Pancreas (tissue), 10 donors: Measurements from ENCODE around the gene TRPC4AP. TPM values are rescaled to one million over a fixed set of nuclear protein-coding genes. Genes with fewer than 3 reads are reported as not detected.

Experiments
- ATAC-seq, 4 donors: fragments of 200-7000 bp; cut with Tn5 transposase; one replicate each; pipeline versions ENCODE4 v1.8.0 to v1.9.1; 2020; ENCODE audit warnings: mild to moderate bottlenecking in 4 of 4, moderate library complexity in 4 of 4
- DNase-seq, 6 donors: peaks; one replicate each; pipeline ENCODE4 v3.0.0-alpha.2; 2020
- FAIRE-seq: peaks from 2 replicates; lab custom pipeline; 2012; peaks lifted over from hg19 to GRCh38; lab: Jason Lieb, UNC
- H3K27ac ChIP-seq, 4 donors: fragments of 200-600 bp; sonication (generic); 1 replicate in 3 of 4; 2 replicates in 1 of 4; pipeline versions ENCODE4 v1.5.0 to v1.8.0; 2020
- H3K27me3 ChIP-seq, 4 donors: fragments of 200-600 bp; one replicate each; pipeline ENCODE4 v1.8.0; 2021
- H3K36me3 ChIP-seq, 3 donors: fragments of 200-600 bp; sonication (generic) in 1 of 3; one replicate each; pipeline versions ENCODE4 v1.5.0 to v1.8.0; 2020 to 2021
- H3K4me1 ChIP-seq, 3 donors: fragments of 200-600 bp; one replicate each; pipeline ENCODE4 v1.8.0; 2021
- H3K4me3 ChIP-seq, 4 donors: fragments of 200-600 bp; sonication (generic) in 2 of 4; one replicate each; pipeline versions ENCODE4 v1.5.0 to v1.8.0; 2020 to 2021
- H3K9me3 ChIP-seq, 4 donors: fragments of 200-600 bp; one replicate each; pipeline ENCODE4 v1.8.0; 2021
- WGBS, 2 donors: extraction: QIAGEN DNeasy Blood & Tissue Kit; methylation state at CpG; one replicate each; pipeline ENCODE4 v1.1.7; 2013; 5-methylcytosine and 5-hydroxymethylcytosine counted together
- intact Hi-C, 3 donors: fragments of 100-400 bp; cut with DNase I; formaldehyde crosslinking; loops; one replicate each; pipeline versions ENCODE4 v1.11.1 to v1.14.2; 2022
- polyA plus RNA-seq, 2 donors: library from polyadenylated mRNA; stranded (reverse); fragments of 200-250 nt; gene quantifications; one replicate each; pipeline ENCODE4 v1.2.3, GENCODE V29; 2013
- total RNA-seq, 6 donors: library from RNA; stranded (reverse); fragmentation: NEBNext Ultra II Directional in 4 of 6; extraction: Animal tissue kit (Norgen Biotek cat#: 25700) in 4 of 6; gene quantifications; one replicate each; pipeline versions ENCODE4 v1.2.1 to v1.2.4, GENCODE V29; 2021 to 2023
- TF ChIP-seq, protein P1 (sequence below), 4 donors: fragments of 200-600 bp; sonication (generic) in 3 of 4; IDR thresholded peaks; one replicate each; pipeline versions ENCODE4 v1.5.0 to v1.8.0; 2021; ENCODE audit warnings: antibody characterized with exemption in 4 of 4
- donor health status: healthy with polysubstance abuse.
- donor health status: DM: no; HTN: no; CAD: no; lungs with moderate emphysema.
- donor health status: DM: no; HTN: no; CAD: no.
- donor health status: control.
- donor health status: control.
- donor health status: Bipolar disorder and iron deficiency.
- donor health status: DM: yes; HTN: yes; CAD: no.
- donor health status: DM: no; HTN: no; CAD: no.
- donor health status: DM: no; HTN: no; CAD: no.
- donor health status: DM: yes; HTN: yes; CAD: no.

TRPC4AP gene
- total and polyA plus RNA-seq, 8 donors, result 30.7 to 43.1 (median 34.0) TPM

DNA sequence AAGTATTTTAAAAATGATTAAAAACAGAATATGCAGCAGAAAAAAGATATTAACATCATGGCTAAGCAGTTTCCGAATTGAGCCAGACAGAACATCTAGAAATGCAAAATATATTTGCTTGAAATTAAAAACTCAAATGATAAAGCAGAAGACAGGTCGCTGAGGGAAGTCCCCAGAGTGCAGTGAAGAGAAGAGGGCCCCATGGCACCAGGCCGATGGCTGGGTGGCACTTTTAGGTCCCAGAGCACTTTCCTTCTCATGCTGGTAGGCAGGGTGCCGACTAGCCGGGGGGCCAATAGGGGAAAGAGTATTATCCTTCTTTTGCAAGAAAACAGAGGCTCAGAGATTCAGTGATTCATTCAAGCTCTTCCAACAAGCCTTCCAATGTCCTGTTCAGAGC lies 78.1 kb downstream of the TRPC4AP start:
- ATAC-seq, result no peak
- DNase-seq, result no peak
- intact Hi-C loops, result no loop called here
- no peaks in the 10 kb centered on the region for H3K27me3 ChIP-seq
- TF ChIP-seq, protein P1, sequence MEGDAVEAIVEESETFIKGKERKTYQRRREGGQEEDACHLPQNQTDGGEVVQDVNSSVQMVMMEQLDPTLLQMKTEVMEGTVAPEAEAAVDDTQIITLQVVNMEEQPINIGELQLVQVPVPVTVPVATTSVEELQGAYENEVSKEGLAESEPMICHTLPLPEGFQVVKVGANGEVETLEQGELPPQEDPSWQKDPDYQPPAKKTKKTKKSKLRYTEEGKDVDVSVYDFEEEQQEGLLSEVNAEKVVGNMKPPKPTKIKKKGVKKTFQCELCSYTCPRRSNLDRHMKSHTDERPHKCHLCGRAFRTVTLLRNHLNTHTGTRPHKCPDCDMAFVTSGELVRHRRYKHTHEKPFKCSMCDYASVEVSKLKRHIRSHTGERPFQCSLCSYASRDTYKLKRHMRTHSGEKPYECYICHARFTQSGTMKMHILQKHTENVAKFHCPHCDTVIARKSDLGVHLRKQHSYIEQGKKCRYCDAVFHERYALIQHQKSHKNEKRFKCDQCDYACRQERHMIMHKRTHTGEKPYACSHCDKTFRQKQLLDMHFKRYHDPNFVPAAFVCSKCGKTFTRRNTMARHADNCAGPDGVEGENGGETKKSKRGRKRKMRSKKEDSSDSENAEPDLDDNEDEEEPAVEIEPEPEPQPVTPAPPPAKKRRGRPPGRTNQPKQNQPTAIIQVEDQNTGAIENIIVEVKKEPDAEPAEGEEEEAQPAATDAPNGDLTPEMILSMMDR (IDR thresholded peaks at IDR 0.05), result no peak
- no peaks in the 10 kb centered on the region for H3K4me1 ChIP-seq
- no peaks in the 10 kb centered on the region for H3K9me3 ChIP-seq
- no peak for FAIRE-seq
- H3K36me3 ChIP-seq, result peaks cover 5 to 64% (median 12%) of the 10 kb centered on the region in 3 donors
- no peak overlapping the region for H3K27ac ChIP-seq
- no peak overlapping the region for H3K4me3 ChIP-seq
- 93 to 96% methylated on average over 5 of the region's 5 CpGs for WGBS, 2 donors

DNA sequence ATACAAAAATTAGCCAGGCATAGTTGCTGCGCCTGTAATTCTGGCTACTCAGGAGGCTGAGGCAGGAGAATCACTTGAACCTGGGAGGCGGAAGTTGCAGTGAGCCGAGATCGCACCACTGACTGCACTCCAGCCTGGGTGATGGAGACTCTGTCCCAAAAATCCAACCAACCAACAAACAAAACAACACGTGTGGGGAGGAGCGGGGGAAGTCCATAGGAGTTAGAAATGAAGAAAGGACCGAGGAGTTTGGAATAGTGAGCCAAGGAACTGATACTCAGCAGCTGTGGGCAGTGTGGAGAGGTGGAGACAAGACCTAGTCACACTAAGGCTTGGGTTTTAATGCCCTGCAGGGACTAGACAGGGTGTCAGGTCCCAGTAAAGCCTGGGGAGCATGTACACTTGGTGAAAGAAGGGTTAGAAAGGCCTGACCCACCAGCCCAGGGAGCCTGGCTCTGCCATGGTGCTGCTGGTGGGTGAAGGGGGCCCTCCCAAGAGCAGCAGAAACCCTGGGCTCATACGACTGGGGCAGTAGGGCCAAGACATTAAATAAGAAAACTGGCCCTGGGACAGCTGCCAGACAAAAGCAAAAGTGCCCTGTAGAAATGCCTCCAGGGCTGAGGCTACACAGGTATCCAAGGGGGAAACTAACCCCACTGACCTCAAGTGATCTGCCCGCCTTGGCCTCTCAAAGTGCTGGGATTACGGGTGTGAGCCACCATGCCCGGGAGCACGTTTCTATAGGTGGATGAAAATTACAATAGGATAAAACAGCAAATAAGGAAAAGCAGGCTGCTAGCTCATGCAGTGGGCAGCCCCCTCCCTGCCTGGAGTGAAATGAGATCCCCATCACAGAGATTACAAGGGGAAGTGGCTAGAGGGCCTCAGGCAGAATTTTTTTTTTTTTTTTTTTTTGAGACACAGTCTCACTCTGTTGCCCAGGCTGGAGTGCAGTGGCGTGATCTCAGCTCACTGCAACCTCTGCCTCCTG lies 78.9 kb downstream of the TRPC4AP start:
- ATAC-seq (no peak), FAIRE-seq (no peak), DNase-seq (no peak)
- 90 to 96% methylated on average over 13 of the region's 13 CpGs for WGBS, 2 donors
- no peaks in the 10 kb centered on the region for H3K27me3 ChIP-seq
- intact Hi-C loops, result no loop called here
- no peak overlapping the region for H3K4me3 ChIP-seq
- no peaks in the 10 kb centered on the region for H3K9me3 ChIP-seq
- no peaks in the 10 kb centered on the region for H3K4me1 ChIP-seq
- peaks cover 5 to 64% (median 13%) of the 10 kb centered on the region in 3 donors for H3K36me3 ChIP-seq
- TF ChIP-seq, protein P1 (IDR thresholded peaks at IDR 0.05), result no peak
- no peak overlapping the region for H3K27ac ChIP-seq

DNA sequence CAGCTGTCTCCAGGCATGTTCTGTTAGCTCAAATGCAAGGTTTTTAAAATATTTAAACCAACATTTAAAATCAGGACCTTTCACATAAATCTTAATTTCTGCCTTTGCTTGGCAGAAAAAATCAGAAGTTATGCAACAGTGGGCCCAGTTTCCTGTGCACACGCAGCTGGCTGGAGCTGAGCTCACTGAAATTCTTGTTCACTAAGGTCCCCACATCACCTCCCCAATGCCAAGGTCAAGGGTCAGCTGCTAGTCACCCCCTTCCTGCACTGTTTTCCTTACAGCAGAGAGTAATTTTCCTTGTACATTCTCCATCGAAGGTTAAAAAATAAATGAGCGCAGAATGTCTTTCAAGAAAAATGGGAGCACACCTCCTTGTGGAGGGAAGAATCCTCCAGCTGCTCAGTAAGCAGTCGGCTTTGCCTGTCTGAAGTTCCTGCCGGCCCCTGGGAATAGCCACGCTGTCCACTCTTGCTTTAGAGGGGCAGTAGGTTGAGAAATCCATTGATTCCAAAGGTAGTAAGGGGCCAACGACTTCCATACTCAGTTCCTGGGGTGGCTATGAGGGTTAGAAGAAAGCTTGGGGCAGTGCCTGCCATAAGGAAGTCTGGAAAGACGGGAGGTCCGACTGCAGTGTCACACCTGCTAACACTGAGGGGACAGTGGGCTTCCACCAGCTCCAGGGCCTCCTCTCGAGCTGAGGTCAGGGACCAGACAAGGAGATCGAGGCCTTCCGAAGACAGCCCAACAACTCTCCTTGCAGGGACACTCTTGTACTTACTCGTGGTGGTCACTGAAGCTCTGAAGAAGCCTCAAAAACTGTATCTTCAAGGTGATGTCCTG lies 80.2 kb downstream of the TRPC4AP start:
- Histone ChIP-seq H3K36me3 (peaks cover 5 to 67% (median 16%) of the 10 kb centered on the region in 3 donors), H3K27me3 (no peaks in the 10 kb centered on the region), H3K4me3 (no peak overlapping the region), H3K9me3 (no peaks in the 10 kb centered on the region), H3K27ac (no peak overlapping the region), H3K4me1 (no peaks in the 10 kb centered on the region)
- 86 to 89% methylated on average over 13 of the region's 13 CpGs for WGBS, 2 donors
- FAIRE-seq (no peak), DNase-seq (no peak), ATAC-seq (no peak)
- TF ChIP-seq, protein P1 (IDR thresholded peaks at IDR 0.05), result no peak
- intact Hi-C loops, result no loop called here

DNA sequence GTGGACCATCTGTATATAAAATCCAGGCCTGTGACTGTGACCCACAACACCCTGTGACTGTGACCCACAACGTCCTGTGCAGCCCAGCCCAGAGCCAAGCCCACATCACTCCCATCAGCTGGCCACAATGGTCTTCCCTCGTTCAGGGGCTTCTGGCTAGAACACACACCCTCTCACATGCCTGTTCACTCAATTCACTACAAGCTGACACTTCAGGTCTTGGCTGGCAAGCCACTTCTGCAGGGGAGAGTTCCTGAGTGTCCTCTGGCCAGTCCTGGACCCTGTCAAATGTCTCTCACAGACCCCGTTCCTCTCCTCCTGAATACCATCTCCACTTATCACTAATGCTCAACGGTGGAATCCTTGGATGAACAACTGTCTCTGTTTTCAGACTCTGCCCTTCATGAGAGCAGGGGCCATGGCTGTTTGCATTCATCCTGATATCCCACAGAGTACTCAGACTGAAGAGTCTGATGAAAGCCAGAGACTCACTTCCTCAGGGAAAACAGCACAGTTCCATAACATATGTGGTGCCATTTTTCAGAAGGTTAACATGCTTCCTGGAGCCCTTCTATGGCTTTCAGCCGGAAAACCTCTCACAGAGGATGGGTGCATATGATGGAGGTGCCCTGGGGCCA lies 80.9 kb downstream of the TRPC4AP start:
- peaks cover 5 to 70% (median 19%) of the 10 kb centered on the region in 3 donors for H3K36me3 ChIP-seq
- H3K9me3 ChIP-seq, result no peaks in the 10 kb centered on the region
- FAIRE-seq, result no peak
- H3K4me1 ChIP-seq, result no peaks in the 10 kb centered on the region
- intact Hi-C loops, result no loop called here
- H3K27me3 ChIP-seq, result no peaks in the 10 kb centered on the region
- H3K27ac ChIP-seq, result no peak overlapping the region
- TF ChIP-seq, protein P1 (IDR thresholded peaks at IDR 0.05), result no peak
- no peak overlapping the region for H3K4me3 ChIP-seq
- 81 to 82% methylated on average over 5 of the region's 5 CpGs for WGBS, 2 donors
- DNase-seq, result no peak
- no peak for ATAC-seq
